HEK293 (cell line): ENCODE data around the gene MARCHF10.
A peak's percentile ranks its signal among the peaks of the same experiment; 100 is the strongest.

Experiments used
- CTCF ChIA-PET: fragments of 350-600 bp; formaldehyde crosslinking; extraction: SDS; loops from one replicate; lab custom pipeline; 2021; ENCODE audit warnings: antibody characterized with exemption; lab: Yijun Ruan, JAX
- POLR2A ChIA-PET: fragments of 300-600 bp; formaldehyde crosslinking; extraction: SDS; loops from one replicate; lab custom pipeline; 2020; ENCODE audit warnings: antibody characterized with exemption, inconsistent platforms; lab: Yijun Ruan, JAX
- H3K27ac ChIP-seq: fragments of 200-500 bp; sonication (Bioruptor generic); 2 replicates; pipeline ENCODE4 v1.5.1; 2014; ENCODE audit warnings: low read depth, low read length, control low read depth, inconsistent platforms; ENCODE audit errors: extremely low read depth
- H3K36me3 ChIP-seq, 2 experiments: fragments of 200-500 bp in 1 of 2; sonication (Bioruptor generic) in 1 of 2; 1 replicate in 1 of 2; 2 replicates in 1 of 2; pipeline ENCODE4 v1.5.1; 2014 to 2017; ENCODE audit warnings: inconsistent platforms in 2 of 2, low read length in 2 of 2; ENCODE audit not compliant: control insufficient read depth in 2 of 2, insufficient read depth in 1 of 2
- H3K4me1 ChIP-seq: fragments of 200-500 bp; sonication (Bioruptor generic); 2 replicates; pipeline ENCODE4 v1.5.1; 2014; ENCODE audit warnings: mild to moderate bottlenecking, low read length, inconsistent platforms; ENCODE audit not compliant: control insufficient read depth, insufficient read depth
- H3K4me3 ChIP-seq: 2 replicates; pipeline ENCODE4 v1.5.1; 2011; ENCODE audit warnings: low read depth, mild to moderate bottlenecking, control low read depth, low read length, moderate library complexity
- H3K9me3 ChIP-seq: fragments of 200-500 bp; sonication (Bioruptor generic); 2 replicates; pipeline ENCODE4 v1.5.1; 2014; ENCODE audit warnings: low read depth, low read length, inconsistent platforms; ENCODE audit not compliant: control insufficient read depth, insufficient read depth
- FEZF1 ChIP-seq: fragments of 450-650 bp; formaldehyde crosslinking; IDR thresholded peaks from 2 replicates; pipeline ENCODE4 v1.5.1; 2016; ENCODE audit warnings: missing biosample characterization, missing genetic modification characterization
- HOXC10 ChIP-seq: sonication (generic); formaldehyde crosslinking; IDR thresholded peaks from 2 replicates; pipeline ENCODE4 v1.8.1; 2023; ENCODE audit warnings: mild to moderate bottlenecking, missing genetic modification reagents
- KLF16 ChIP-seq: fragments of 450-650 bp; formaldehyde crosslinking; IDR thresholded peaks from 2 replicates; pipeline ENCODE4 v1.5.1; 2017; ENCODE audit warnings: missing biosample characterization, missing genetic modification characterization
- SCRT1 ChIP-seq: fragments of 450-650 bp; formaldehyde crosslinking; IDR thresholded peaks from 2 replicates; pipeline ENCODE4 v1.5.1; 2016; ENCODE audit warnings: missing biosample characterization, missing genetic modification characterization, borderline replicate concordance
- SCRT2 ChIP-seq: fragments of 450-650 bp; formaldehyde crosslinking; IDR thresholded peaks from 2 replicates; pipeline ENCODE4 v1.5.1; 2016; ENCODE audit warnings: missing biosample characterization, missing genetic modification characterization
- ZBTB21 ChIP-seq: fragments of 450-650 bp; formaldehyde crosslinking; IDR thresholded peaks from 2 replicates; pipeline ENCODE4 v1.5.1; 2017; ENCODE audit warnings: missing biosample characterization, missing genetic modification characterization
- ZBTB8A ChIP-seq: fragments of 450-650 bp; formaldehyde crosslinking; IDR thresholded peaks from 2 replicates; pipeline ENCODE4 v1.5.1; 2016; ENCODE audit warnings: missing biosample characterization, missing genetic modification characterization
- ZFP69B ChIP-seq: fragments of 450-650 bp; formaldehyde crosslinking; IDR thresholded peaks from 2 replicates; pipeline ENCODE4 v1.5.1; 2016; ENCODE audit warnings: missing biosample characterization, missing genetic modification characterization
- ZNF302 ChIP-seq: fragments of 450-650 bp; formaldehyde crosslinking; IDR thresholded peaks from 2 replicates; pipeline ENCODE4 v1.5.1; 2016; ENCODE audit warnings: missing biosample characterization, missing genetic modification characterization, low read depth
- ZNF366 ChIP-seq: fragments of 450-650 bp; formaldehyde crosslinking; conservative IDR thresholded peaks from 2 replicates; pipeline ENCODE4 v1.5.1; 2016; ENCODE audit warnings: missing biosample characterization, missing genetic modification characterization
- ZNF501 ChIP-seq: fragments of 450-650 bp; formaldehyde crosslinking; IDR thresholded peaks from 2 replicates; pipeline ENCODE4 v1.5.1; 2016; ENCODE audit warnings: missing biosample characterization, missing genetic modification characterization
- ZNF585B ChIP-seq: fragments of 450-650 bp; formaldehyde crosslinking; IDR thresholded peaks from 2 replicates; pipeline ENCODE4 v1.5.1; 2016; ENCODE audit warnings: missing biosample characterization, missing genetic modification characterization
- ZNF623 ChIP-seq: fragments of 450-650 bp; formaldehyde crosslinking; IDR thresholded peaks from 2 replicates; pipeline ENCODE4 v1.5.1; 2016; ENCODE audit warnings: missing biosample characterization, missing genetic modification characterization
- ZNF664 ChIP-seq: fragments of 450-650 bp; formaldehyde crosslinking; IDR thresholded peaks from 2 replicates; pipeline ENCODE4 v1.5.1; 2016; ENCODE audit warnings: missing biosample characterization, missing genetic modification characterization
- ZNF677 ChIP-seq: fragments of 450-650 bp; IDR thresholded peaks from 2 replicates; pipeline ENCODE4 v1.5.0; 2018; ENCODE audit warnings: missing biosample characterization, mild to moderate bottlenecking, missing genetic modification characterization, moderate library complexity
- ZNF776 ChIP-seq: fragments of 450-650 bp; formaldehyde crosslinking; IDR thresholded peaks from 2 replicates; pipeline ENCODE4 v1.5.0; 2017; ENCODE audit warnings: missing biosample characterization, missing genetic modification characterization, borderline replicate concordance
- ZXDB ChIP-seq: fragments of 450-650 bp; formaldehyde crosslinking; IDR thresholded peaks from 2 replicates; pipeline ENCODE4 v1.5.1; 2016; ENCODE audit warnings: missing biosample characterization, missing genetic modification characterization
- TF ChIP-seq, protein P1 (sequence below): fragments of 450-650 bp; formaldehyde crosslinking; IDR thresholded peaks from 2 replicates; pipeline ENCODE4 v1.5.0; 2017; ENCODE audit warnings: missing biosample characterization, missing genetic modification characterization, borderline replicate concordance
- TF ChIP-seq, protein P2 (sequence below): fragments of 450-650 bp; formaldehyde crosslinking; IDR thresholded peaks from 2 replicates; pipeline ENCODE4 v1.5.1; 2017; ENCODE audit warnings: missing biosample characterization, missing genetic modification characterization
- TF ChIP-seq, protein P3 (sequence below): fragments of 450-650 bp; formaldehyde crosslinking; IDR thresholded peaks from 2 replicates; pipeline ENCODE4 v1.5.1; 2016; ENCODE audit warnings: missing biosample characterization, missing genetic modification characterization
- TF ChIP-seq, protein P4 (sequence below): fragments of 450-650 bp; formaldehyde crosslinking; IDR thresholded peaks from 2 replicates; pipeline ENCODE4 v1.5.1; 2016; ENCODE audit warnings: missing biosample characterization, missing genetic modification characterization
- TF ChIP-seq, protein P5 (sequence below): fragments of 450-650 bp; formaldehyde crosslinking; IDR thresholded peaks from 2 replicates; pipeline ENCODE4 v1.5.1; 2017; ENCODE audit warnings: missing biosample characterization, missing genetic modification characterization

MARCHF10 gene

DNA sequence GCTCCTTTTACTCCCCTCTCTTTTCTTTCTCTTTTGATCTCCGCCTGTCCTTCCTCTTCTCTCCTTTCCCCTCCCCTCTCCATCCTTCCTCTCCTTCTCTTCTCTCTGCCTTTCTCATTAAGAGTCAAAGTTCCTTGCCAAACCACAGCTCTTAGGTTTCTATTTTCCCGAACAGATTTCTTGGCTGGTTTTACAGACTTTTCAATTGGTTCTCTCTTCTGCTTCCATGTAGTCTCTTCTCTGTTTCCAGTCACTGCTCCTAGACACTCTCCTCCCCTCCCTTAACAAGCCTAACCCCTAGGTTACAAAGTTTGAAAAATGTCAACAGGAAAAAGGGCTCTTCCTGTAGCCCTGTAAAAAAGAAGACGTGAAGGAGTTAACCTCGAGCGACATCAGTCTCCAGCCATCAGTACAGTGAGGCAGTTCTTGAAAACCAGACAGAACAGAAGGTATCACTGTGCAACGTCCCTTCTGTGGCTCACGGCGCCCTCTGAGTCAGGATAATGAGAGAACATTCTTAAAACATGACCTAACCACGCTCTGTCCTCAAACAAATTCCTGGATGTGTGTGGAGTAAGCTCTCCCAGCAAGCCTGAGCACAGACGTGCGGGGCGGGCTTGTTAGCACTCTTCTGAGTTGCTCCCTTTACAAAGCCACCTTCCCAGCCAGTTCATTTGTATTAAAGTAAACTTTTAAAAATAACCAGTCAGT, 11.6 kb upstream of the MARCHF10 start (continued):
- TF ChIP-seq KLF16 (no peak), ZFP69B (tag by site-specific recombination) (no peak), ZBTB21 (tag by site-specific recombination) (0 out of 2 replicates have a peak, but pooled peaks have one; percentile 14), ZNF677 (tag by site-specific recombination) (peak; percentile 65; the same call in 1 of the 2 replicates)
- TF ChIP-seq, protein P1, sequence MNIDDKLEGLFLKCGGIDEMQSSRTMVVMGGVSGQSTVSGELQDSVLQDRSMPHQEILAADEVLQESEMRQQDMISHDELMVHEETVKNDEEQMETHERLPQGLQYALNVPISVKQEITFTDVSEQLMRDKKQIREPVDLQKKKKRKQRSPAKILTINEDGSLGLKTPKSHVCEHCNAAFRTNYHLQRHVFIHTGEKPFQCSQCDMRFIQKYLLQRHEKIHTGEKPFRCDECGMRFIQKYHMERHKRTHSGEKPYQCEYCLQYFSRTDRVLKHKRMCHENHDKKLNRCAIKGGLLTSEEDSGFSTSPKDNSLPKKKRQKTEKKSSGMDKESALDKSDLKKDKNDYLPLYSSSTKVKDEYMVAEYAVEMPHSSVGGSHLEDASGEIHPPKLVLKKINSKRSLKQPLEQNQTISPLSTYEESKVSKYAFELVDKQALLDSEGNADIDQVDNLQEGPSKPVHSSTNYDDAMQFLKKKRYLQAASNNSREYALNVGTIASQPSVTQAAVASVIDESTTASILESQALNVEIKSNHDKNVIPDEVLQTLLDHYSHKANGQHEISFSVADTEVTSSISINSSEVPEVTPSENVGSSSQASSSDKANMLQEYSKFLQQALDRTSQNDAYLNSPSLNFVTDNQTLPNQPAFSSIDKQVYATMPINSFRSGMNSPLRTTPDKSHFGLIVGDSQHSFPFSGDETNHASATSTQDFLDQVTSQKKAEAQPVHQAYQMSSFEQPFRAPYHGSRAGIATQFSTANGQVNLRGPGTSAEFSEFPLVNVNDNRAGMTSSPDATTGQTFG (tag by site-specific recombination), result no peak
- TF ChIP-seq, protein P2, sequence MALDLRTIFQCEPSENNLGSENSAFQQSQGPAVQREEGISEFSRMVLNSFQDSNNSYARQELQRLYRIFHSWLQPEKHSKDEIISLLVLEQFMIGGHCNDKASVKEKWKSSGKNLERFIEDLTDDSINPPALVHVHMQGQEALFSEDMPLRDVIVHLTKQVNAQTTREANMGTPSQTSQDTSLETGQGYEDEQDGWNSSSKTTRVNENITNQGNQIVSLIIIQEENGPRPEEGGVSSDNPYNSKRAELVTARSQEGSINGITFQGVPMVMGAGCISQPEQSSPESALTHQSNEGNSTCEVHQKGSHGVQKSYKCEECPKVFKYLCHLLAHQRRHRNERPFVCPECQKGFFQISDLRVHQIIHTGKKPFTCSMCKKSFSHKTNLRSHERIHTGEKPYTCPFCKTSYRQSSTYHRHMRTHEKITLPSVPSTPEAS (tag by site-specific recombination), result no peak
- TF ChIP-seq, protein P3, sequence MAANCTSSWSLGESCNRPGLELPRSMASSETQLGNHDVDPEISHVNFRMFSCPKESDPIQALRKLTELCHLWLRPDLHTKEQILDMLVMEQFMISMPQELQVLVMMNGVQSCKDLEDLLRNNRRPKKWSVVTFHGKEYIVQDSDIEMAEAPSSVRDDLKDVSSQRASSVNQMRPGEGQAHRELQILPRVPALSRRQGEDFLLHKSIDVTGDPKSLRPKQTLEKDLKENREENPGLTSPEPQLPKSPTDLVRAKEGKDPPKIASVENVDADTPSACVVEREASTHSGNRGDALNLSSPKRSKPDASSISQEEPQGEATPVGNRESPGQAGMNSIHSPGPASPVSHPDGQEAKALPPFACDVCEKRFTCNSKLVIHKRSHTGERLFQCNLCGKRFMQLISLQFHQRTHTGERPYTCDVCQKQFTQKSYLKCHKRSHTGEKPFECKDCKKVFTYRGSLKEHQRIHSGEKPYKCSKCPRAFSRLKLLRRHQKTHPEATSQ (tag by site-specific recombination), result no peak
- TF ChIP-seq, all 188 proteins: peak for 17

DNA sequence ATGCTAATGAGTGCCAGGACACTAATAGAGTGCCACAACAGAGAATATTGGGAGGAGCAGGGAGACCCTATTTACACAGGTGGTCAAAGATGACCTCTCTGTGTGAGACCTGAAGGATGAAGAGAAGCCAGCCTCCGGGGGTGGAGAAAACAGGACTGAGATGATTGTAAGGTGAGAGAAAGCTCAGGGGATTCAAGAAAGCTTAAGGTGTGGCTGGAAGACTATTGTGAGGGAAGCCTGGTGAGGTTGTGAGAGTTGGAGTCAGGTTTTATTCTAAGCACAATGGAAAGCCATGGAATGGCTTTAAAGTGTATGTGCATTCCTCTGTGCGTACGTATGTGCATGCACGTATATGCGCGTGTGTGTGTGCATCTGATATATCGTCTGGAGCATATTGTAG, 10.4 kb upstream of the MARCHF10 start:
- H3K27ac ChIP-seq, result no peak overlapping the region
- ChIA-PET CTCF (no interaction called here), POLR2A (no interaction called here)
- H3K36me3 ChIP-seq, result no peaks in the 10 kb centered on the region
- no peak for TF ChIP-seq SCRT1 (tag by site-specific recombination)
- no peak for TF ChIP-seq ZNF585B
- no peak for TF ChIP-seq HOXC10
- no peak for TF ChIP-seq ZNF302 (tag by site-specific recombination)
- no peak for TF ChIP-seq ZNF776 (tag by site-specific recombination)
- TF ChIP-seq ZNF366, result no peak
- no peak for TF ChIP-seq ZNF664
- TF ChIP-seq ZNF501 (tag by site-specific recombination), result no peak
- TF ChIP-seq, protein P4, sequence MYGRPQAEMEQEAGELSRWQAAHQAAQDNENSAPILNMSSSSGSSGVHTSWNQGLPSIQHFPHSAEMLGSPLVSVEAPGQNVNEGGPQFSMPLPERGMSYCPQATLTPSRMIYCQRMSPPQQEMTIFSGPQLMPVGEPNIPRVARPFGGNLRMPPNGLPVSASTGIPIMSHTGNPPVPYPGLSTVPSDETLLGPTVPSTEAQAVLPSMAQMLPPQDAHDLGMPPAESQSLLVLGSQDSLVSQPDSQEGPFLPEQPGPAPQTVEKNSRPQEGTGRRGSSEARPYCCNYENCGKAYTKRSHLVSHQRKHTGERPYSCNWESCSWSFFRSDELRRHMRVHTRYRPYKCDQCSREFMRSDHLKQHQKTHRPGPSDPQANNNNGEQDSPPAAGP (tag by site-specific recombination), result no peak
- TF ChIP-seq SCRT2 (tag by site-specific recombination), result no peak
- no peak for TF ChIP-seq ZBTB8A
- no peak for TF ChIP-seq FEZF1
- TF ChIP-seq, protein P5, sequence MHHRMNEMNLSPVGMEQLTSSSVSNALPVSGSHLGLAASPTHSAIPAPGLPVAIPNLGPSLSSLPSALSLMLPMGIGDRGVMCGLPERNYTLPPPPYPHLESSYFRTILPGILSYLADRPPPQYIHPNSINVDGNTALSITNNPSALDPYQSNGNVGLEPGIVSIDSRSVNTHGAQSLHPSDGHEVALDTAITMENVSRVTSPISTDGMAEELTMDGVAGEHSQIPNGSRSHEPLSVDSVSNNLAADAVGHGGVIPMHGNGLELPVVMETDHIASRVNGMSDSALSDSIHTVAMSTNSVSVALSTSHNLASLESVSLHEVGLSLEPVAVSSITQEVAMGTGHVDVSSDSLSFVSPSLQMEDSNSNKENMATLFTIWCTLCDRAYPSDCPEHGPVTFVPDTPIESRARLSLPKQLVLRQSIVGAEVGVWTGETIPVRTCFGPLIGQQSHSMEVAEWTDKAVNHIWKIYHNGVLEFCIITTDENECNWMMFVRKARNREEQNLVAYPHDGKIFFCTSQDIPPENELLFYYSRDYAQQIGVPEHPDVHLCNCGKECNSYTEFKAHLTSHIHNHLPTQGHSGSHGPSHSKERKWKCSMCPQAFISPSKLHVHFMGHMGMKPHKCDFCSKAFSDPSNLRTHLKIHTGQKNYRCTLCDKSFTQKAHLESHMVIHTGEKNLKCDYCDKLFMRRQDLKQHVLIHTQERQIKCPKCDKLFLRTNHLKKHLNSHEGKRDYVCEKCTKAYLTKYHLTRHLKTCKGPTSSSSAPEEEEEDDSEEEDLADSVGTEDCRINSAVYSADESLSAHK (tag by site-specific recombination), result no peak
- TF ChIP-seq ZNF623 (tag by site-specific recombination), result no peak
- TF ChIP-seq ZXDB (tag by site-specific recombination), result no peak
- TF ChIP-seq ZFP69B (tag by site-specific recombination), result no peak
- H3K4me1 ChIP-seq, result peaks cover 9% of the 10 kb centered on the region; the same call in 1 of the 2 replicates
- no peaks in the 10 kb centered on the region for H3K9me3 ChIP-seq
- H3K4me3 ChIP-seq, result no peak overlapping the region
